ENCODE results near the gene DOCK2. TPM values are rescaled to one million over a fixed set of nuclear protein-coding genes. Genes with fewer than 3 reads are reported as not detected.

The DOCK2 gene
- polyA plus RNA-seq, 3 donors, result 57.5 to 178 (median 115) TPM

DNA sequence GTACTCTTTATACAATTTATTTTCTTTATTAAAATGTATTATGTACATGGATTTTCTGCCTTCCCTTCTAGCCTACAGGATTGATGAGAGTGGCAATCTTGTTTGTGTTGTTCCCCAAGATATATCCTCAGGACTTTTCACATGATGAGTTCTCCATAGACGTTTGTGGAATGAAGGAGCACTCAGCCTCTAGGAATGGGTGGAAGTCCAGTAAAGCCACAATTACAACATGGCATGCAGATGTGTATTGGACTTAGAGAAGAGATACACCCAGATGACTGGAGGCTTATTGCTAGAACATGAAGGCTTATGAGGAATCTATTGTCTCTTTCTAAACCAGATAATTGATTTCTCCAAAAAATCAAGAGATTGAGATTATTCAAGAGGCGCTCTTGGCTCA lies 8.2 kb upstream of the DOCK2 start:
- no peaks in the 10 kb centered on the region for H3K36me3 ChIP-seq (replicated peaks in 1 of 2; ENCODE audit: control insufficient read depth in 1 of 2, insufficient read depth in 2 of 2, low read length in 2 of 2)
- no CpG with 5 or more reads among the region's 2 CpGs for WGBS (ENCODE audit: insufficient coverage)

DNA sequence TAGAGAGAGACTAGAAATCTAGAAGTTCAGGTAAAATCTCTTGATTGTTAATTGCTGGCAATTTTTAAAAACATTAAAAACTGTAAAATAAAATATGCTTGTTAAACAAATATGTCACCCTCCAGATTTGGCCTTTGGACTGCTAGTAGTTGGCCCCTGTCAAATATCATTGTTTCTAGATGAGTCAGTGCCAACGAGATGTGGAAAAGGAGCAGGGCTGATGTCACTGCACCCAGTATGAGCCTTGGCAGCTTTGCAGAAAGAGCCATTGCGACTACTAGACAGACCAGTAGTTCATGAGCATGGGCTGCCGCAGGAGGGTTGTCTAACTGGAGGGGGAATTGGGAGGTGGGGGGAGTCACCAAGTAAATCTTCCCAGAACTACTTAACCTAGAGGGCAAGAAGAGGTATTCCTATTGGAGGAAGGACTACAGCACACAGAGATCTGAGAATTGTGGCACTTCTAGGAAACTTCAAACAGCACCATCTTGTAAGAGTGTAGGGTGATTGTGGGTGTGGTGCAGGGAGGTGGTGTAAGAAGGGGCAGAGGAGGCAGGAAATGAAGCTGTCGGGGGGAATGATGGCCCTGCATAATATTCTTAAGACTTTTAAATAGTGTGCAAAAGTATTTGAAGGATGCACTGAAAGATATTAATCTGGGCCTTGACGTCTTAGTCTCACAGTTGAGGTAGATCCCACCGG lies 7.1 kb upstream of the DOCK2 start:
- H2AFZ ChIP-seq (ENCODE audit: insufficient read depth, low read depth, low read length, poor library complexity, severe bottlenecking), result no peak overlapping the region
- no peak overlapping the region for H3K4me2 ChIP-seq (replicated peaks; ENCODE audit: extremely low read depth, low read length, poor library complexity, severe bottlenecking)
- intact Hi-C loops (cut with micrococcal nuclease), result no loop called here
- TF ChIP-seq, protein P1, sequence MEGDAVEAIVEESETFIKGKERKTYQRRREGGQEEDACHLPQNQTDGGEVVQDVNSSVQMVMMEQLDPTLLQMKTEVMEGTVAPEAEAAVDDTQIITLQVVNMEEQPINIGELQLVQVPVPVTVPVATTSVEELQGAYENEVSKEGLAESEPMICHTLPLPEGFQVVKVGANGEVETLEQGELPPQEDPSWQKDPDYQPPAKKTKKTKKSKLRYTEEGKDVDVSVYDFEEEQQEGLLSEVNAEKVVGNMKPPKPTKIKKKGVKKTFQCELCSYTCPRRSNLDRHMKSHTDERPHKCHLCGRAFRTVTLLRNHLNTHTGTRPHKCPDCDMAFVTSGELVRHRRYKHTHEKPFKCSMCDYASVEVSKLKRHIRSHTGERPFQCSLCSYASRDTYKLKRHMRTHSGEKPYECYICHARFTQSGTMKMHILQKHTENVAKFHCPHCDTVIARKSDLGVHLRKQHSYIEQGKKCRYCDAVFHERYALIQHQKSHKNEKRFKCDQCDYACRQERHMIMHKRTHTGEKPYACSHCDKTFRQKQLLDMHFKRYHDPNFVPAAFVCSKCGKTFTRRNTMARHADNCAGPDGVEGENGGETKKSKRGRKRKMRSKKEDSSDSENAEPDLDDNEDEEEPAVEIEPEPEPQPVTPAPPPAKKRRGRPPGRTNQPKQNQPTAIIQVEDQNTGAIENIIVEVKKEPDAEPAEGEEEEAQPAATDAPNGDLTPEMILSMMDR (IDR thresholded peaks at IDR 0.05), result no peak
- no peaks in the 10 kb centered on the region for H3K79me2 ChIP-seq (ENCODE audit: insufficient read depth, low read length)
- H3K4me1 ChIP-seq (ENCODE audit: control insufficient read depth in 1 of 2, insufficient read depth in 2 of 2, low read length in 2 of 2), result no peaks in the 10 kb centered on the region
- Mint-ChIP-seq H3K4me3 (no peak overlapping the region), H3K9me3 (peaks cover 0 to 4% (median 0%) of the 10 kb centered on the region in 7 donors), H3K27me3 (ENCODE audit: low read depth in 3 of 3) (peaks cover 0 to 3% (median 0%) of the 10 kb centered on the region in 3 donors), H3K4me1 (peaks cover 3% of the 10 kb centered on the region), H3K36me3 (no peaks in the 10 kb centered on the region), H3K27ac (no peak overlapping the region)
- 90% methylated on average over 1 of the region's 6 CpGs for WGBS (ENCODE audit: insufficient coverage)
- no peaks in the 10 kb centered on the region for H4K20me1 ChIP-seq (ENCODE audit: insufficient read depth, low read length)
- H3K27ac ChIP-seq (ENCODE audit: low read depth in 1 of 2, low read length in 2 of 2), result no peak overlapping the region
- peaks cover 0 to 2% of the 10 kb centered on the region in 2 donors for H3K27me3 ChIP-seq (ENCODE audit: control insufficient read depth in 2 of 2, insufficient read depth in 2 of 2, low read length in 2 of 2)
- H3K9ac ChIP-seq (ENCODE audit: insufficient read depth, low read length, poor library complexity, severe bottlenecking), result no peak overlapping the region
- H3K9me3 ChIP-seq (replicated peaks in 1 of 2; ENCODE audit: control insufficient read depth in 1 of 2, insufficient read depth in 1 of 2, low read length in 2 of 2), result no peaks in the 10 kb centered on the region
- DNase-seq, result no peak
- no peaks in the 10 kb centered on the region for H3K36me3 ChIP-seq (replicated peaks in 1 of 2; ENCODE audit: control insufficient read depth in 1 of 2, insufficient read depth in 2 of 2, low read length in 2 of 2)
- H3K4me3 ChIP-seq (replicated peaks in 1 of 3; ENCODE audit: low read depth in 2 of 3, low read length in 3 of 3), result no peak overlapping the region

More for the DNA sequence above, 8.2 kb upstream of the DOCK2 start:
- H3K9me3 Mint-ChIP-seq, result peaks cover 0 to 3% (median 0%) of the 10 kb centered on the region in 7 donors
- no peaks in the 10 kb centered on the region for H3K79me2 ChIP-seq (ENCODE audit: insufficient read depth, low read length)
- no peaks in the 10 kb centered on the region for H4K20me1 ChIP-seq (ENCODE audit: insufficient read depth, low read length)
- no peak overlapping the region for H3K27ac ChIP-seq (ENCODE audit: low read depth in 1 of 2, low read length in 2 of 2)
- H3K9me3 ChIP-seq (replicated peaks in 1 of 2; ENCODE audit: control insufficient read depth in 1 of 2, insufficient read depth in 1 of 2, low read length in 2 of 2), result no peaks in the 10 kb centered on the region
- no peak overlapping the region for H3K27ac Mint-ChIP-seq
- H3K4me1 ChIP-seq (ENCODE audit: control insufficient read depth in 1 of 2, insufficient read depth in 2 of 2, low read length in 2 of 2), result no peaks in the 10 kb centered on the region
- H3K36me3 Mint-ChIP-seq, result no peaks in the 10 kb centered on the region
- peaks cover 0 to 2% of the 10 kb centered on the region in 2 donors for H3K27me3 ChIP-seq (ENCODE audit: control insufficient read depth in 2 of 2, insufficient read depth in 2 of 2, low read length in 2 of 2)
- peaks cover 0 to 2% (median 0%) of the 10 kb centered on the region in 3 donors for H3K27me3 Mint-ChIP-seq (ENCODE audit: low read depth in 3 of 3)
- no peak overlapping the region for H2AFZ ChIP-seq (ENCODE audit: insufficient read depth, low read depth, low read length, poor library complexity, severe bottlenecking)
- H3K9ac ChIP-seq (ENCODE audit: insufficient read depth, low read length, poor library complexity, severe bottlenecking), result no peak overlapping the region
- intact Hi-C loops (cut with micrococcal nuclease), result no loop called here
- no peak overlapping the region for H3K4me3 ChIP-seq (replicated peaks in 1 of 3; ENCODE audit: low read depth in 2 of 3, low read length in 3 of 3)
- no peak overlapping the region for H3K4me3 Mint-ChIP-seq
- H3K4me1 Mint-ChIP-seq, result peaks cover 6% of the 10 kb centered on the region
- TF ChIP-seq, protein P1 (IDR thresholded peaks at IDR 0.05), result no peak
- no peak overlapping the region for H3K4me2 ChIP-seq (replicated peaks; ENCODE audit: extremely low read depth, low read length, poor library complexity, severe bottlenecking)
- no peak for DNase-seq

Measured in CD14-positive monocyte (primary cell).